HepG2 (cell line): ENCODE results near the gene IP6K1. TPM values are rescaled to one million over a fixed set of nuclear protein-coding genes. Genes with fewer than 3 reads are reported as not detected.
A peak's percentile ranks its signal among the peaks of the same experiment; 100 is the strongest.
"Not testable (repeated sequence)": the region's sequence is repeated elsewhere in the genome, so short reads cannot be mapped to it uniquely, and the experiment has no call there.

Experiments
- ATAC-seq: fragments of 200-7000 bp; cut with Tn5 transposase; 3 replicates; pipeline ENCODE4 v1.9.1; 2020; ENCODE audit warnings: mild to moderate bottlenecking, moderate library complexity
- BruUV-seq: library from RNA; stranded (reverse); fragments of 400-500 nt; replicated peaks from 2 replicates; lab custom pipeline; 2021; lab: Mats Ljungman, UMichigan
- CTCF ChIA-PET: fragments of 300-600 bp; formaldehyde crosslinking; extraction: SDS; loops from one replicate; lab custom pipeline; 2021; ENCODE audit warnings: low total read pairs, inconsistent platforms, low intra/inter-chr PET ratio; lab: Yijun Ruan, JAX
- POLR2A ChIA-PET: fragments of 350-600 bp; sonication (Branson Sonifier 250); formaldehyde crosslinking; loops from one replicate; lab custom pipeline; 2020; ENCODE audit warnings: antibody characterized with exemption, inconsistent platforms; lab: Yijun Ruan, JAX
- DNase-seq: peaks from one replicate; pipeline ENCODE4 v3.0.0-alpha.2; 2015; ENCODE audit warnings: low spot score
- FAIRE-seq: peaks from 3 replicates; lab custom pipeline; 2011; peaks lifted over from hg19 to GRCh38; lab: Jason Lieb, UNC
- H2AFZ ChIP-seq: one replicate; pipeline ENCODE4 v1.6.1; 2011; ENCODE audit warnings: low read length, inconsistent platforms
- H3K27ac ChIP-seq: fragments of 300-600 bp; 3 replicates; pipeline ENCODE4 v1.8.0; 2011; ENCODE audit warnings: mixed run types, mild to moderate bottlenecking, mixed read lengths, low read length, inconsistent platforms; ENCODE audit not compliant: insufficient read depth; ENCODE audit errors: extremely low read length
- H3K27me3 ChIP-seq, 2 experiments: fragments of 200-600 bp in 1 of 2; 2 replicates in 1 of 2; 3 replicates in 1 of 2; pipeline versions ENCODE4 v1.6.0 to v1.8.0; 2011; ENCODE audit warnings: low read length in 2 of 2, mild to moderate bottlenecking in 2 of 2, moderate library complexity in 2 of 2, inconsistent platforms in 1 of 2; ENCODE audit not compliant: insufficient read depth in 2 of 2, control insufficient read depth in 1 of 2
- H3K36me3 ChIP-seq, 2 experiments: fragments of 200-600 bp in 1 of 2; replicated peaks in 1 of 2; 2 replicates in 1 of 2; 3 replicates in 1 of 2; pipeline versions ENCODE4 v1.5.1 to v1.8.0; 2011; ENCODE audit warnings: low read length in 2 of 2, inconsistent platforms in 1 of 2; ENCODE audit not compliant: insufficient read depth in 2 of 2, control insufficient read depth in 1 of 2
- H3K4me1 ChIP-seq: 2 replicates; pipeline ENCODE4 v1.5.1; 2012; ENCODE audit warnings: low read length, inconsistent platforms; ENCODE audit not compliant: insufficient read depth
- H3K4me2 ChIP-seq: 2 replicates; pipeline ENCODE4 v1.6.0; 2011; ENCODE audit warnings: low read depth, low read length, inconsistent platforms
- H3K4me3 ChIP-seq, 3 experiments: fragments of 200-600 bp in 1 of 3; sonication (generic), shearing (Covaris generic) in 1 of 3; replicated peaks in 1 of 3; 2 replicates each; pipeline ENCODE4 v1.5.1; 2011 to 2016; ENCODE audit warnings: low read length in 3 of 3, inconsistent platforms in 2 of 3, low read depth in 2 of 3, mild to moderate bottlenecking in 2 of 3, control low read depth in 1 of 3, mixed read lengths in 1 of 3; ENCODE audit not compliant: insufficient read depth in 1 of 3
- H3K79me2 ChIP-seq: one replicate; pipeline ENCODE4 v1.6.1; 2011; ENCODE audit warnings: low read length, inconsistent platforms; ENCODE audit not compliant: insufficient read depth
- H3K9ac ChIP-seq: 2 replicates; pipeline ENCODE4 v1.6.0; 2011; ENCODE audit warnings: mild to moderate bottlenecking, low read depth, low read length, inconsistent platforms; ENCODE audit not compliant: insufficient read depth
- H3K9me3 ChIP-seq: 2 replicates; pipeline ENCODE4 v1.5.1; 2012; ENCODE audit warnings: mild to moderate bottlenecking, low read length
- H4K20me1 ChIP-seq: 2 replicates; pipeline ENCODE4 v1.6.0; 2011; ENCODE audit warnings: inconsistent platforms, mild to moderate bottlenecking, low read length, moderate library complexity; ENCODE audit not compliant: insufficient read depth
- MED1 ChIP-seq: sonication (generic); formaldehyde crosslinking; IDR thresholded peaks from 2 replicates; pipeline ENCODE4 v1.4.0; 2020; ENCODE audit warnings: missing genetic modification reagents
- MTA1 ChIP-seq: sonication (generic); formaldehyde crosslinking; IDR thresholded peaks from 2 replicates; pipeline ENCODE4 v1.4.0; 2020; ENCODE audit warnings: missing genetic modification reagents, mild to moderate bottlenecking, borderline replicate concordance
- NR2C2 ChIP-seq: sonication (generic); formaldehyde crosslinking; IDR thresholded peaks from 2 replicates; pipeline ENCODE4 v1.4.0; 2020; ENCODE audit warnings: missing genetic modification reagents, mild to moderate bottlenecking, moderate library complexity, borderline replicate concordance
- PATZ1 ChIP-seq: sonication (generic); formaldehyde crosslinking; IDR thresholded peaks from 2 replicates; pipeline ENCODE4 v1.4.0; 2020; ENCODE audit warnings: missing genetic modification reagents
- PAXIP1 ChIP-seq: sonication (generic); formaldehyde crosslinking; conservative IDR thresholded peaks from 2 replicates; pipeline ENCODE4 v1.4.0; 2020; ENCODE audit warnings: mild to moderate bottlenecking, missing genetic modification reagents, moderate library complexity
- RARA ChIP-seq: IDR thresholded peaks from 2 replicates; pipeline ENCODE4 v1.6.1; 2016; ENCODE audit warnings: missing genetic modification reagents, missing compliant biosample characterization
- RXRA ChIP-seq: sonication (generic); formaldehyde crosslinking; IDR thresholded peaks from 2 replicates; pipeline ENCODE4 v1.5.1; 2020; ENCODE audit warnings: missing genetic modification reagents
- THRA ChIP-seq: sonication (generic); formaldehyde crosslinking; IDR thresholded peaks from 2 replicates; pipeline ENCODE4 v1.4.0; 2020; ENCODE audit warnings: missing genetic modification reagents, borderline replicate concordance
- ZBTB7A ChIP-seq: sonication (generic); formaldehyde crosslinking; IDR thresholded peaks from 2 replicates; pipeline ENCODE4 v1.8.0; 2022; ENCODE audit warnings: mild to moderate bottlenecking, missing genetic modification reagents
- ZFX ChIP-seq: sonication (generic); formaldehyde crosslinking; IDR thresholded peaks from 2 replicates; pipeline ENCODE4 v1.4.0; 2020; ENCODE audit warnings: mild to moderate bottlenecking, low read depth, missing genetic modification reagents, moderate library complexity
- ZFY ChIP-seq: sonication (generic); formaldehyde crosslinking; IDR thresholded peaks from 2 replicates; pipeline ENCODE4 v1.4.0; 2020; ENCODE audit warnings: missing genetic modification reagents
- ZNF687 ChIP-seq: sonication (generic); formaldehyde crosslinking; IDR thresholded peaks from 2 replicates; pipeline ENCODE4 v1.5.1; 2020; ENCODE audit warnings: mild to moderate bottlenecking, missing genetic modification reagents, moderate library complexity
- WGBS: methylation state at CpG from one replicate; pipeline ENCODE4 v1.1.6; 2017; ENCODE audit warnings: low lambda C conversion rate; 5-methylcytosine and 5-hydroxymethylcytosine counted together
- in situ Hi-C: cut with HindIII; loops from 2 replicates; pipeline ENCODE4 v1.10.0; 2017; ENCODE audit warnings: low pct_unique_long_range_greater_than_20kb; ENCODE audit not compliant: extremely low pct_ligation_motif_present
- intact Hi-C: fragments of 100-400 bp; cut with micrococcal nuclease; formaldehyde crosslinking; loops from one replicate; pipeline ENCODE4 v1.10.0; 2022; ENCODE audit not compliant: unreplicated experiment
- polyA plus RNA-seq, 8 experiments: library from polyadenylated mRNA; depleted of rRNA in 3 of 8; stranded (reverse) in 7 of 8; unstranded in 1 of 8; fragments of >200 nt; fragmentation: Illumina TruSeq in 4 of 8; extraction: Trizol in 4 of 8; gene quantifications; 2 replicates each; pipeline versions ENCODE4 v1.2.1 to v1.2.3, GENCODE V29; 2011 to 2016; ENCODE audit warnings: low read depth in 4 of 8, missing spikeins in 1 of 8, mixed read lengths in 1 of 8; ENCODE audit not compliant: insufficient read depth in 1 of 8
- total RNA-seq, 5 experiments: library from RNA; depleted of rRNA; stranded (reverse); fragments of >200 nt; fragmentation: Illumina TruSeq; extraction: Trizol; gene quantifications; 2 replicates each; pipeline ENCODE4 v1.2.3, GENCODE V29; 2016; ENCODE audit warnings: low read depth in 1 of 5

The IP6K1 gene
- total and polyA plus RNA-seq, 2 of the 13 experiments (the other 11 are each of a cell fraction or from before 2014, with no cell fraction given) = 17.7 to 29.7 TPM

GRCh38 chr3:49684453-49684852 lies 101.9 kb downstream of the IP6K1 start:
- POLR2A ChIA-PET, intact Hi-C loops, H2AFZ ChIP-seq, H3K27me3 ChIP-seq, CTCF ChIA-PET, in situ Hi-C loops, H3K9ac ChIP-seq, BruUV-seq, H3K4me2 ChIP-seq, H3K9me3 ChIP-seq, H4K20me1 ChIP-seq, H3K4me3 ChIP-seq: not testable (repeated sequence)
- H3K36me3 ChIP-seq = peaks cover 28 to 44% of the 10 kb centered on the region in 2 experiments
- peaks cover 38% of the 10 kb centered on the region for H3K4me1 ChIP-seq
- ATAC-seq (peak; percentile 50), DNase-seq (peak; percentile 19), FAIRE-seq (peak; percentile 4)
- H3K27ac ChIP-seq = peak overlapping the region; percentile 67
- 70% methylated on average over 2 of the region's 2 CpGs for WGBS
- H3K79me2 ChIP-seq = peaks cover 14% of the 10 kb centered on the region
- TF ChIP-seq RXRA (CRISPR knock-in tag) = peak; percentile 53
- peak; percentile 20; the same call in 1 of the 2 replicates for TF ChIP-seq ZFY (CRISPR knock-in tag)
- TF ChIP-seq MED1 (CRISPR knock-in tag) = peak; percentile 20; the same call in 1 of the 2 replicates
- TF ChIP-seq PATZ1 = peak; percentile 52; the same call in 1 of the 2 replicates
- TF ChIP-seq ZBTB7A (CRISPR knock-in tag) = peak; percentile 24; the same call in 1 of the 2 replicates
- TF ChIP-seq MTA1 (CRISPR knock-in tag) = 0 out of 2 replicates have a peak, but pooled peaks have one; percentile 15
- TF ChIP-seq ZNF687 (CRISPR knock-in tag) = peak; percentile 63
- 0 out of 2 replicates have a peak, but pooled peaks have one; percentile 38 for TF ChIP-seq NR2C2 (CRISPR knock-in tag)
- TF ChIP-seq PAXIP1 = peak; percentile 45
- TF ChIP-seq RARA (CRISPR knock-in tag) = 0 out of 2 replicates have a peak, but pooled peaks have one; percentile 27
- TF ChIP-seq THRA = peak; percentile 45; the same call in 1 of the 2 replicates
- 0 out of 2 replicates have a peak, but pooled peaks have one; percentile 18 for TF ChIP-seq ZFX (CRISPR knock-in tag)
